OCI-LY7 (cell line): Measurements from ENCODE around the gene EPS8L3. TPM values are rescaled to one million over a fixed set of nuclear protein-coding genes. Genes with fewer than 3 reads are reported as not detected.

ENCODE experiments used
- Bru-seq: library from RNA; stranded (reverse); fragments of 400-500 nt; gene quantifications from one replicate; lab custom pipeline; 2021; lab: Mats Ljungman, UMichigan
- BruChase-seq, 2 experiments: library from RNA; stranded (reverse); fragments of 400-500 nt; gene quantifications; one replicate each; lab custom pipeline; 2021; lab: Mats Ljungman, UMichigan
- BruUV-seq: library from RNA; stranded (reverse); fragments of 400-500 nt; replicated peaks from 2 replicates; lab custom pipeline; 2021; lab: Mats Ljungman, UMichigan
- CTCF ChIA-PET: fragments of 300-600 bp; sonication (Branson Sonifier 250); formaldehyde crosslinking; loops from one replicate; lab custom pipeline; 2022; ENCODE audit warnings: antibody characterized with exemption; ENCODE audit not compliant: unreplicated experiment; lab: Charles Lee
- POLR2A ChIA-PET: fragments of 300-600 bp; sonication (Branson Sonifier 250); formaldehyde crosslinking; loops from one replicate; lab custom pipeline; 2022; ENCODE audit warnings: antibody characterized with exemption; lab: Charles Lee
- DNase-seq: peaks from one replicate; pipeline ENCODE4 v3.0.0-alpha.2; 2015; ENCODE audit warnings: low spot score
- H2AFZ ChIP-seq: fragments of 200-600 bp; sonication (generic), shearing (Covaris generic); 2 replicates; pipeline ENCODE4 v1.6.1; 2014; ENCODE audit warnings: mild to moderate bottlenecking, antibody characterized with exemption, low read length, moderate library complexity
- H3K27ac ChIP-seq: fragments of 200-600 bp; sonication (generic); 2 replicates; pipeline ENCODE4 v1.5.1; 2014; ENCODE audit warnings: mixed run types, low read depth, mild to moderate bottlenecking, moderate library complexity, low read length, inconsistent platforms; ENCODE audit not compliant: poor library complexity, severe bottlenecking
- H3K36me3 ChIP-seq: fragments of 200-600 bp; sonication (generic); 2 replicates; pipeline ENCODE4 v1.6.1; 2014; ENCODE audit warnings: mild to moderate bottlenecking, antibody characterized with exemption, low read length, moderate library complexity, mixed read lengths; ENCODE audit not compliant: insufficient read depth
- H3K4me1 ChIP-seq: fragments of 200-600 bp; sonication (generic); 2 replicates; pipeline ENCODE4 v1.5.1; 2014; ENCODE audit warnings: mild to moderate bottlenecking, low read length; ENCODE audit not compliant: insufficient read depth, poor library complexity, severe bottlenecking
- H3K4me2 ChIP-seq: fragments of 200-600 bp; sonication (generic); 2 replicates; pipeline ENCODE4 v1.6.1; 2014; ENCODE audit warnings: mild to moderate bottlenecking, low read length
- H3K4me3 ChIP-seq: fragments of 200-600 bp; sonication (generic); 2 replicates; pipeline ENCODE4 v1.5.1; 2014; ENCODE audit warnings: mild to moderate bottlenecking, low read depth, low read length; ENCODE audit not compliant: poor library complexity, severe bottlenecking
- H3K79me2 ChIP-seq: fragments of 200-600 bp; sonication (generic); 2 replicates; pipeline ENCODE4 v1.6.1; 2016; ENCODE audit warnings: low read depth, mild to moderate bottlenecking, low read length, moderate library complexity, mixed read lengths; ENCODE audit not compliant: insufficient read depth
- H3K9me2 ChIP-seq: fragments of 200-600 bp; sonication (generic); 2 replicates; pipeline ENCODE4 v1.6.1; 2016; ENCODE audit warnings: mild to moderate bottlenecking, low read length, mixed read lengths; ENCODE audit not compliant: insufficient read depth
- H3K9me3 ChIP-seq: fragments of 200-600 bp; sonication (generic); 2 replicates; pipeline ENCODE4 v1.6.1; 2014; ENCODE audit warnings: mild to moderate bottlenecking, mixed run types, low read length, mixed read lengths
- H4K20me1 ChIP-seq: fragments of 200-600 bp; sonication (generic); 2 replicates; pipeline ENCODE4 v1.6.1; 2014; ENCODE audit warnings: mild to moderate bottlenecking, antibody characterized with exemption, low read length, moderate library complexity, mixed read lengths; ENCODE audit not compliant: insufficient read depth
- CTCF ChIP-seq: fragments of 200-600 bp; sonication (generic); conservative IDR thresholded peaks from 2 replicates; pipeline ENCODE4 v1.5.1; 2014; ENCODE audit warnings: mild to moderate bottlenecking, antibody characterized with exemption, low read length, moderate library complexity, mixed read lengths
- EZH2phosphoT487 ChIP-seq: fragments of 200-600 bp; sonication (generic); IDR thresholded peaks from 2 replicates; pipeline ENCODE4 v1.6.1; 2018; ENCODE audit warnings: low read depth, borderline replicate concordance, mild to moderate bottlenecking, mixed run types, antibody characterized with exemption, low read length, moderate library complexity, mixed read lengths
- intact Hi-C: fragments of 100-400 bp; cut with micrococcal nuclease; formaldehyde crosslinking; loops from one replicate; pipeline ENCODE4 v1.10.0; 2022; ENCODE audit not compliant: unreplicated experiment
- long read RNA-seq: library from polyadenylated mRNA; stranded (forward); transcript quantifications from one replicate; pipeline ENCODE4 v2.0.0, GENCODE V29; 2022
- total RNA-seq, 2 experiments: library from RNA; depleted of rRNA in 1 of 2; stranded (reverse); fragments of >200 nt in 1 of 2; shearing (Covaris generic) in 1 of 2; gene quantifications; 2 replicates each; pipeline ENCODE4 v1.2.3, GENCODE V29; 2014 to 2022

The EPS8L3 gene, protein sequence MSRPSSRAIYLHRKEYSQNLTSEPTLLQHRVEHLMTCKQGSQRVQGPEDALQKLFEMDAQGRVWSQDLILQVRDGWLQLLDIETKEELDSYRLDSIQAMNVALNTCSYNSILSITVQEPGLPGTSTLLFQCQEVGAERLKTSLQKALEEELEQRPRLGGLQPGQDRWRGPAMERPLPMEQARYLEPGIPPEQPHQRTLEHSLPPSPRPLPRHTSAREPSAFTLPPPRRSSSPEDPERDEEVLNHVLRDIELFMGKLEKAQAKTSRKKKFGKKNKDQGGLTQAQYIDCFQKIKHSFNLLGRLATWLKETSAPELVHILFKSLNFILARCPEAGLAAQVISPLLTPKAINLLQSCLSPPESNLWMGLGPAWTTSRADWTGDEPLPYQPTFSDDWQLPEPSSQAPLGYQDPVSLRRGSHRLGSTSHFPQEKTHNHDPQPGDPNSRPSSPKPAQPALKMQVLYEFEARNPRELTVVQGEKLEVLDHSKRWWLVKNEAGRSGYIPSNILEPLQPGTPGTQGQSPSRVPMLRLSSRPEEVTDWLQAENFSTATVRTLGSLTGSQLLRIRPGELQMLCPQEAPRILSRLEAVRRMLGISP
- not detected in 2 replicates for total RNA-seq (2014; rRNA removed; shearing (Covaris generic))
- not detected in 2 replicates for total RNA-seq (2022)
- Bru-seq, nascent RNA: not detected
- not detected for BruChase-seq, experiment 1, labeled RNA remaining after a 6-hour chase
- BruChase-seq, experiment 2, labeled RNA remaining after a 2-hour chase: not detected
- long read RNA-seq: 0 reads

GRCh38 chr1:109763646-109764415 lies at the start of gene EPS8L3:
Gene EPS8L3, minus strand, starts transcription at chr1:109763923. Its CDS starts 2,174 bp downstream, at chr1:109761749.
- H2AFZ ChIP-seq: no peak within 1 kb of the TSS

GRCh38 chr1:109812691-109813393 lies 49.1 kb upstream of the EPS8L3 start:
- Histone ChIP-seq H3K4me2 (no peak overlapping the region), H3K9me3 (no peaks in the 10 kb centered on the region), H3K4me1 (peaks cover 20% of the 10 kb centered on the region), H3K9me2 (no peaks in the 10 kb centered on the region), H4K20me1 (no peaks in the 10 kb centered on the region), H3K27ac (no peak overlapping the region), H2AFZ (no peak overlapping the region), H3K79me2 (no peaks in the 10 kb centered on the region), H3K36me3 (no peaks in the 10 kb centered on the region), H3K4me3 (no peak overlapping the region)
- CTCF ChIA-PET: no interaction called here
- no TSS peak for BruUV-seq
- no peak for TF ChIP-seq EZH2phosphoT487
- no peak for TF ChIP-seq CTCF
- intact Hi-C loops: no loop called here
- DNase-seq: no peak
- POLR2A ChIA-PET: interaction anchor here (0.6 to 0.7 kb wide), 3 partner anchors 24 to 178 kb away, joined by 3 to 5 read pairs (median 3); no protein-coding TSS in a partner anchor

More at GRCh38 chr1:109763646-109764415, at the start of gene EPS8L3:
- H3K36me3 ChIP-seq: no peaks in the 10 kb centered on the region
- BruUV-seq: no TSS peak
- no peak within 1 kb of the TSS for H3K27ac ChIP-seq
- no peaks in the 10 kb centered on the region for H4K20me1 ChIP-seq
- POLR2A ChIA-PET: interaction anchor here (0.6 kb wide), 1 partner anchor 36 kb away, joined by 4 read pairs; no protein-coding TSS in a partner anchor
- H3K9me2 ChIP-seq: no peaks in the 10 kb centered on the region
- CTCF ChIA-PET: interaction anchor here (0.8 kb wide), 1 partner anchor 11 kb away, joined by 3 read pairs; no protein-coding TSS in a partner anchor
- TF ChIP-seq EZH2phosphoT487 (no peak), CTCF (no peak)
- no peak within 1 kb of the TSS for H3K4me2 ChIP-seq
- no peaks in the 10 kb centered on the region for H3K9me3 ChIP-seq
- intact Hi-C loops: no loop called here
- H3K4me3 ChIP-seq: no peak within 1 kb of the TSS
- H3K79me2 ChIP-seq: no peaks in the 10 kb centered on the region
- DNase-seq: no peak
- no peaks in the 10 kb centered on the region for H3K4me1 ChIP-seq
